PC-9 (cell line): ENCODE data around the gene EGFR.

ENCODE experiments used
- CTCF ChIP-seq: fragments of 200-600 bp; sonication (generic); conservative IDR thresholded peaks from 2 replicates; pipeline ENCODE4 v1.6.1; 2017; ENCODE audit warnings: mixed run types, antibody characterized with exemption, mild to moderate bottlenecking, moderate library complexity
- EZH2 ChIP-seq: fragments of 200-600 bp; sonication (generic); IDR thresholded peaks from 2 replicates; pipeline ENCODE4 v1.8.0; 2017; ENCODE audit warnings: antibody characterized with exemption, low read depth

GRCh38 chr7:55018361-55019190 lies at the start of gene EGFR:
- TF ChIP-seq CTCF (no peak), EZH2 (no peak)
